Ishikawa (cell line): Measurements from ENCODE around the gene KRTAP19-8.

Source experiments
- CEBPB ChIP-seq: IDR thresholded peaks from 2 replicates; pipeline ENCODE4 v1.6.1; 2012
- CREB1 ChIP-seq: IDR thresholded peaks from 2 replicates; pipeline ENCODE4 v1.6.1; 2012; ENCODE audit warnings: low read depth
- EGR1 ChIP-seq: IDR thresholded peaks from 2 replicates; pipeline ENCODE4 v1.6.1; 2012
- EP300 ChIP-seq: IDR thresholded peaks from 2 replicates; pipeline ENCODE4 v1.6.1; 2012; ENCODE audit warnings: borderline replicate concordance
- FOXM1 ChIP-seq: IDR thresholded peaks from 2 replicates; pipeline ENCODE4 v1.6.1; 2012; ENCODE audit warnings: low read depth, borderline replicate concordance
- NFIC ChIP-seq: IDR thresholded peaks from 2 replicates; pipeline ENCODE4 v1.6.1; 2012
- RAD21 ChIP-seq: IDR thresholded peaks from 2 replicates; pipeline ENCODE4 v1.6.1; 2012; ENCODE audit warnings: low read depth
- TAF1 ChIP-seq: IDR thresholded peaks from 2 replicates; pipeline ENCODE4 v1.6.1; 2012; ENCODE audit warnings: low read depth, mild to moderate bottlenecking
- TCF12 ChIP-seq: IDR thresholded peaks from 2 replicates; pipeline ENCODE4 v1.6.1; 2012; ENCODE audit warnings: low read depth
- TEAD4 ChIP-seq: IDR thresholded peaks from 2 replicates; pipeline ENCODE4 v1.6.1; 2012
- USF1 ChIP-seq: IDR thresholded peaks from 2 replicates; pipeline ENCODE4 v1.6.1; 2012
- YY1 ChIP-seq: IDR thresholded peaks from 2 replicates; pipeline ENCODE4 v1.6.1; 2012; ENCODE audit warnings: low read depth
- ZBTB7A ChIP-seq: IDR thresholded peaks from 2 replicates; pipeline ENCODE4 v1.6.1; 2012; ENCODE audit warnings: low read depth
- TF ChIP-seq, protein P1 (sequence below): IDR thresholded peaks from 2 replicates; pipeline ENCODE4 v1.6.1; 2012
- TF ChIP-seq, protein P2 (sequence below): IDR thresholded peaks from 2 replicates; pipeline ENCODE4 v1.6.1; 2012; ENCODE audit warnings: low read depth, mild to moderate bottlenecking

Gene KRTAP19-8

DNA sequence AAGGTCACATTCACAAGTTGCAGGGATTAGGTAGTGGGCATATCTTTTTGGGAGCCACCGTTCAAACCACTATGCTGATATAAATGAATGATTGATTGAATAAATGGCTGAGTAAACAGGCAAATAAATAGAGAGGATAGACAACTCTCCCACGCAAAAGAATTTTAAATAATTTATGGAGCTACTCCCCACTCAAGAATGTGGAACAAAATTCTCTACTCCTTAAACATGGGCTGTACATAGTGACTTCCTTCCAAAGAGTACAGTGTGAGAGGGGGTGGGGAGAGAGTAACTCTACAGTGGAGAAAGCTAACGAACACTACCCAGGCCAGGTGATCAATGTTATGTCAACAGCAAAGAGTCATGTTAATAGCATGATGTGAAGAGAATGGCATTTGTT, 40.7 kb downstream of the KRTAP19-8 start:
- TF ChIP-seq, protein P1, sequence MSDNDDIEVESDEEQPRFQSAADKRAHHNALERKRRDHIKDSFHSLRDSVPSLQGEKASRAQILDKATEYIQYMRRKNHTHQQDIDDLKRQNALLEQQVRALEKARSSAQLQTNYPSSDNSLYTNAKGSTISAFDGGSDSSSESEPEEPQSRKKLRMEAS = no peak
- TF ChIP-seq NFIC = no peak
- TF ChIP-seq TCF12 = no peak
- TF ChIP-seq CREB1 = no peak
- TF ChIP-seq YY1 = no peak
- no peak for TF ChIP-seq TEAD4
- no peak for TF ChIP-seq EGR1
- TF ChIP-seq, protein P2, sequence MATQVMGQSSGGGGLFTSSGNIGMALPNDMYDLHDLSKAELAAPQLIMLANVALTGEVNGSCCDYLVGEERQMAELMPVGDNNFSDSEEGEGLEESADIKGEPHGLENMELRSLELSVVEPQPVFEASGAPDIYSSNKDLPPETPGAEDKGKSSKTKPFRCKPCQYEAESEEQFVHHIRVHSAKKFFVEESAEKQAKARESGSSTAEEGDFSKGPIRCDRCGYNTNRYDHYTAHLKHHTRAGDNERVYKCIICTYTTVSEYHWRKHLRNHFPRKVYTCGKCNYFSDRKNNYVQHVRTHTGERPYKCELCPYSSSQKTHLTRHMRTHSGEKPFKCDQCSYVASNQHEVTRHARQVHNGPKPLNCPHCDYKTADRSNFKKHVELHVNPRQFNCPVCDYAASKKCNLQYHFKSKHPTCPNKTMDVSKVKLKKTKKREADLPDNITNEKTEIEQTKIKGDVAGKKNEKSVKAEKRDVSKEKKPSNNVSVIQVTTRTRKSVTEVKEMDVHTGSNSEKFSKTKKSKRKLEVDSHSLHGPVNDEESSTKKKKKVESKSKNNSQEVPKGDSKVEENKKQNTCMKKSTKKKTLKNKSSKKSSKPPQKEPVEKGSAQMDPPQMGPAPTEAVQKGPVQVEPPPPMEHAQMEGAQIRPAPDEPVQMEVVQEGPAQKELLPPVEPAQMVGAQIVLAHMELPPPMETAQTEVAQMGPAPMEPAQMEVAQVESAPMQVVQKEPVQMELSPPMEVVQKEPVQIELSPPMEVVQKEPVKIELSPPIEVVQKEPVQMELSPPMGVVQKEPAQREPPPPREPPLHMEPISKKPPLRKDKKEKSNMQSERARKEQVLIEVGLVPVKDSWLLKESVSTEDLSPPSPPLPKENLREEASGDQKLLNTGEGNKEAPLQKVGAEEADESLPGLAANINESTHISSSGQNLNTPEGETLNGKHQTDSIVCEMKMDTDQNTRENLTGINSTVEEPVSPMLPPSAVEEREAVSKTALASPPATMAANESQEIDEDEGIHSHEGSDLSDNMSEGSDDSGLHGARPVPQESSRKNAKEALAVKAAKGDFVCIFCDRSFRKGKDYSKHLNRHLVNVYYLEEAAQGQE = no peak
- no peak for TF ChIP-seq USF1
- TF ChIP-seq RAD21 = no peak
- no peak for TF ChIP-seq EP300
- TF ChIP-seq ZBTB7A = no peak
- no peak for TF ChIP-seq CEBPB

GRCh38 chr21:30996728-30997127, 41.5 kb downstream of the KRTAP19-8 start:
- TF ChIP-seq CEBPB (no peak), TAF1 (no peak), ZBTB7A (no peak), EP300 (no peak), EGR1 (no peak), RAD21 (no peak), USF1 (no peak), NFIC (no peak)
- TF ChIP-seq, protein P1 = no peak
- TF ChIP-seq, protein P2 = no peak

DNA sequence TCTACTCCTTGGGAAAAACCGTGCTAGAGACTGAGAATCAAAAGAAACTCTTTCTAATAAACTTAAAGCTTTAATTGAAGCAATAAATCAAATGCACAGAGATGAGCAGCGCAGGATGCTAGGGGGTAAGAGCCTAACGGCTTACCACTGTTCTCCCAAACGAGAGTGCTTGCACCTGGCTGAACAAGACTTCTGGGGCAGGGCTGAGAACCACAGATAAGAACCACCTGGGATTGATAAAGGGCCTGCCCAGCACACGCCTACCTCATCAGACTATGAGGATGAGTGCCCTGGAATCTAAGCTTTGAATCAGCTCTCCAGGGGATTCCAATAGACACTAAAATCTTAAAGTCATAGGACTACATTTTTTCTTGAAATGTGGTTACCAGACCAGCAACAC, 43.3 kb downstream of the KRTAP19-8 start:
- TF ChIP-seq TEAD4 (no peak), NFIC (no peak), EGR1 (no peak), USF1 (no peak), YY1 (no peak), CEBPB (no peak), EP300 (no peak), TAF1 (no peak), ZBTB7A (no peak), RAD21 (no peak), FOXM1 (no peak), CREB1 (no peak), TCF12 (no peak)
- TF ChIP-seq, protein P2 = no peak
- TF ChIP-seq, protein P1 = no peak

- TF ChIP-seq TEAD4 = no peak
- TF ChIP-seq CEBPB = no peak
- no peak for TF ChIP-seq TAF1
These were observed 47.6 kb downstream of the KRTAP19-8 start for GRCh38 chr21:30990514-30991262.
